ENCODE measurements around the gene ITGB3BP.

DNA sequence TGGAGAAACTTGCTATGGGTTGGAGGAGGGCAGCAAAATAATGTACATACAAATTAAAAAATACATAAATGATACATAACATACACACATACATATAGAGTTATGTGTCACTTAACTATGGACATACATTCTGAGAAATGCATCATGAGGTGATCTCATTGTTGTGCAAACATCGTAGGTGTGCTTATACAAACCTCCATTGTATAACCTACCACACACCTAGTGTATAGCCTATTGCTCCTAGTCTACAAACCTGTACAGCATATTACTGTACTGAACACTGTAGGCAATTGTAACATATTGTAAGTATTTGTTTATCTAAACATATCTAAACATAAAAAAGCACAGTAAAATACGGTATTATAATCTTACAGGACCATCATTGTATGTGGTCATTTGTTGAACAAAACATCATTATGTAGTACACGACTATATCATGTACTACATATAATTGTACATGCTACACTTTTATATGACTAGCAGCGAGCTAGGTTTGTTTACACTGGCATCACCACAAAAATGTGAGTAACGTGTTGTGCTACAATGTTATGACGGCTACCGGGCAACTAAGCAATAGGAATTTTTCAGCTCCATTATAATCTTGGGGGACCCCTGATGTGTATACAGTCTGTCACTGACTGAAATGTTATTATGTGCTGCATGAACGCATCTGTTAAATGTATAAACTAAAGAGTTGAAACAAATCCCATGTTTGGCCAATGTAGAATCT is 35.5 kb downstream of the ITGB3BP start:
- TF ChIP-seq GATA3 (IDR thresholded peaks at IDR 0.05; ENCODE audit: low read depth, low read length) (no peak), GATA2 (IDR thresholded peaks at IDR 0.05; ENCODE audit: low read depth, low read length) (no peak)

All from SH-SY5Y (cell line).